Measurements from ENCODE around the gene LIMK2.

GRCh38 chr22:31289344-31289743, 77.2 kb downstream of the LIMK2 start:
- TF ChIP-seq GABPA (IDR thresholded peaks at IDR 0.05; ENCODE audit: low read depth) = no peak
- no peak for TF ChIP-seq ZNF207 (IDR thresholded peaks at IDR 0.05; ENCODE audit: borderline replicate concordance)
- TF ChIP-seq TCF7 (IDR thresholded peaks at IDR 0.05; ENCODE audit: borderline replicate concordance) = no peak

Measured in GM12878 (cell line).